ENCODE data around the gene PPIH. TPM values are rescaled to one million over a fixed set of nuclear protein-coding genes. Genes with fewer than 3 reads are reported as not detected.
A peak's percentile ranks its signal among the peaks of the same experiment; 100 is the strongest.

The PPIH gene
- total RNA-seq, 3 donors from 2014 or later (not counting 1 experiment from before 2014, with no cell fraction given) = 41.2 to 50.3 (median 43.1) TPM

DNA sequence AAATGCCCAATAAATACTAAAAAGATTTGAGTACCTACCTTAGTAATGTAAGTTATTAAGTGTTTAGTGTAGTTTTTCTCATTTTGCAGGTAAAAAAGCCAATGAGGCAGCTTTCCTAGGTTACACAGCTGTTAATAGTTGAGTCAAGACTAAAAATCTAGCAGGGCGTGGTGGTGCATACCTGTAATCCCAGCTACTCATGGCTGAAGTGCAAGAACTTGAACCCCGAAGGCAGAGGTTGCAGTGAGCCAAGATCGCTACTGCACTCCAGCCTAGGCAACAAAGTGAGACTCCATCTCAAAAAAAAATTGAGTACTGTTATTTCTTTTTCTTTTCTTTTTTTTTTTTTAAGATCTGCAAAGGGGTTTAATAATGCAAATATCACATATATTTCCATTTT lies 31.7 kb downstream of the PPIH start:
- intact Hi-C loops (cut with micrococcal nuclease) = no loop called here
- H3K36me3 ChIP-seq (ENCODE audit: control insufficient read depth, insufficient read depth, low read length) = peaks cover 16% of the 10 kb centered on the region
- peaks cover 3% of the 10 kb centered on the region for H3K4me1 ChIP-seq (ENCODE audit: control insufficient read depth, insufficient read depth, low read length)
- no peak overlapping the region for H3K4me3 Mint-ChIP-seq
- 76% methylated on average over 3 of the region's 3 CpGs for WGBS (ENCODE audit: insufficient coverage)
- peaks cover 73 to 78% of the 10 kb centered on the region in 2 donors for H3K4me1 Mint-ChIP-seq
- H3K36me3 Mint-ChIP-seq = no peaks in the 10 kb centered on the region
- no peaks in the 10 kb centered on the region for H3K9me3 ChIP-seq (ENCODE audit: control insufficient read depth, insufficient read depth, low read length)
- no peaks in the 10 kb centered on the region for H3K9me3 Mint-ChIP-seq
- TF ChIP-seq, protein P1, sequence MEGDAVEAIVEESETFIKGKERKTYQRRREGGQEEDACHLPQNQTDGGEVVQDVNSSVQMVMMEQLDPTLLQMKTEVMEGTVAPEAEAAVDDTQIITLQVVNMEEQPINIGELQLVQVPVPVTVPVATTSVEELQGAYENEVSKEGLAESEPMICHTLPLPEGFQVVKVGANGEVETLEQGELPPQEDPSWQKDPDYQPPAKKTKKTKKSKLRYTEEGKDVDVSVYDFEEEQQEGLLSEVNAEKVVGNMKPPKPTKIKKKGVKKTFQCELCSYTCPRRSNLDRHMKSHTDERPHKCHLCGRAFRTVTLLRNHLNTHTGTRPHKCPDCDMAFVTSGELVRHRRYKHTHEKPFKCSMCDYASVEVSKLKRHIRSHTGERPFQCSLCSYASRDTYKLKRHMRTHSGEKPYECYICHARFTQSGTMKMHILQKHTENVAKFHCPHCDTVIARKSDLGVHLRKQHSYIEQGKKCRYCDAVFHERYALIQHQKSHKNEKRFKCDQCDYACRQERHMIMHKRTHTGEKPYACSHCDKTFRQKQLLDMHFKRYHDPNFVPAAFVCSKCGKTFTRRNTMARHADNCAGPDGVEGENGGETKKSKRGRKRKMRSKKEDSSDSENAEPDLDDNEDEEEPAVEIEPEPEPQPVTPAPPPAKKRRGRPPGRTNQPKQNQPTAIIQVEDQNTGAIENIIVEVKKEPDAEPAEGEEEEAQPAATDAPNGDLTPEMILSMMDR (IDR thresholded peaks at IDR 0.05) = no peak
- H3K4me3 ChIP-seq (ENCODE audit: low read length) = no peak overlapping the region
- no peaks in the 10 kb centered on the region for H3K27me3 Mint-ChIP-seq (ENCODE audit: low read depth in 2 of 2)
- no peaks in the 10 kb centered on the region for H3K27me3 ChIP-seq (ENCODE audit: control insufficient read depth, insufficient read depth, low read length)
- no peak overlapping the region for H3K27ac ChIP-seq (ENCODE audit: low read length)
- no peak for DNase-seq
- no peak overlapping the region for H3K27ac Mint-ChIP-seq
- no peak for ATAC-seq

DNA sequence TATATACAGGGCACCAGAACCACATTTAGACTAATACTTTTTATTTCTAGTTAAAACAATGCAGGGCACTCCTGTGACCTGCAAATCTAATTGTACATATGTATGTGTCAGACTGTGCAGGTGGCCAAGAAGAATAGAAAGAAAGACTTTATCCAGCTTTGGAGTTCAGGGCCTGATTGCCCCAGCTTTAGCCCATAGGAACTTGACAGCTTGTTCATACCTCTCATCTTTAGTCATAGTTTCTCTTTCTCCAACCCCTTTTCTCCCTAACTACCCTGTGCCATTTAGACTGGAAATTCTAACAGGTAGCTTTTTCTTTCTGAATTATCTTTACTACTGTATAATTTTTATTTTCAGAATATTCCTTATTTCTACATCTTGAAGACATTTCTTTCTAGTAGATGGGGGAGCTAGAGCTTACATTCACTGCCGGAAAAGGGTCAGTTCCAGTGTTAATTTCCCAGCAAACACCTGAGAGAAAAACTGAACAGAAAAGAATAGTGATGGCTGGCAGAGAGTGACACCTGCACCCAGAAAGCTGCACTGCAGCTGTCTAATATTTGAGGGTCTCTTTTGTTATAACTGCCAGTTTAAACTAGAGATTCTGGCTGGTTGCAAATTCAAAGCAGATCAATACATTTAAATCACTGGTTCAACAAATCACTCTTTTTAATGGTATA lies 32.4 kb downstream of the PPIH start:
- Mint-ChIP-seq H3K27me3 (ENCODE audit: low read depth in 2 of 2) (no peaks in the 10 kb centered on the region), H3K36me3 (no peaks in the 10 kb centered on the region), H3K4me1 (peaks cover 73 to 78% of the 10 kb centered on the region in 2 donors), H3K27ac (no peak overlapping the region), H3K9me3 (no peaks in the 10 kb centered on the region), H3K4me3 (no peak overlapping the region)
- H3K27me3 ChIP-seq (ENCODE audit: control insufficient read depth, insufficient read depth, low read length) = no peaks in the 10 kb centered on the region
- TF ChIP-seq, protein P1 (IDR thresholded peaks at IDR 0.05) = no peak
- no peak overlapping the region for H3K4me3 ChIP-seq (ENCODE audit: low read length)
- H3K27ac ChIP-seq (ENCODE audit: low read length) = no peak overlapping the region
- peaks cover 17% of the 10 kb centered on the region for H3K36me3 ChIP-seq (ENCODE audit: control insufficient read depth, insufficient read depth, low read length)
- ATAC-seq (peak in 1 of 3 donors; percentile 7), DNase-seq (peak in 1 of 2 donors; percentile 22)
- intact Hi-C loops (cut with micrococcal nuclease) = no loop called here
- peaks cover 3% of the 10 kb centered on the region for H3K4me1 ChIP-seq (ENCODE audit: control insufficient read depth, insufficient read depth, low read length)
- WGBS (ENCODE audit: insufficient coverage) = 94% methylated on average over 1 of the region's 1 CpG
- H3K9me3 ChIP-seq (ENCODE audit: control insufficient read depth, insufficient read depth, low read length) = no peaks in the 10 kb centered on the region

DNA sequence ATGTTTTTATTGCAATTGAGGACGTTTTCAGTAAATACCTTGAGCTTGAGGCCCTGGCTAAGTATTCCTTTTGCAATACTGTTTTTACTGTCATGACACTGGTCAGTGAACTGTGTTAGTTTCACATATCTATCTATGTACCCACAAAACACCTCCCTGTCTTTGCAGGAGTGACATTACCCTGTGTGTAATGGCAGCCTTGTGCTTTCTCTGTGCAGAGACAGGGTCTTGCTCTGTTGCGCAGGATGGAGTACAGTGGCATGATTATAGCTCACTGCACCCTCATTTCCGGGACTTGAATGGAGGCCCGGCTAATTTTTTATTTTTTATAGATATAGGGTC lies 32.9 kb downstream of the PPIH start:
- DNase-seq = no peak
- H3K36me3 ChIP-seq (ENCODE audit: control insufficient read depth, insufficient read depth, low read length) = peaks cover 18% of the 10 kb centered on the region
- Mint-ChIP-seq H3K27ac (no peak overlapping the region), H3K36me3 (peaks cover 5% of the 10 kb centered on the region), H3K27me3 (ENCODE audit: low read depth in 2 of 2) (no peaks in the 10 kb centered on the region), H3K9me3 (no peaks in the 10 kb centered on the region), H3K4me3 (no peak overlapping the region), H3K4me1 (peaks cover 75 to 83% of the 10 kb centered on the region in 2 donors)
- ATAC-seq = peak in 2 of 3 donors; percentile 31 to 38
- H3K9me3 ChIP-seq (ENCODE audit: control insufficient read depth, insufficient read depth, low read length) = no peaks in the 10 kb centered on the region
- no peak overlapping the region for H3K4me3 ChIP-seq (ENCODE audit: low read length)
- H3K27me3 ChIP-seq (ENCODE audit: control insufficient read depth, insufficient read depth, low read length) = no peaks in the 10 kb centered on the region
- H3K27ac ChIP-seq (ENCODE audit: low read length) = no peak overlapping the region
- intact Hi-C loops (cut with micrococcal nuclease) = no loop called here
- TF ChIP-seq, protein P1 (IDR thresholded peaks at IDR 0.05) = no peak
- 92% methylated on average over 4 of the region's 4 CpGs for WGBS (ENCODE audit: insufficient coverage)
- H3K4me1 ChIP-seq (ENCODE audit: control insufficient read depth, insufficient read depth, low read length) = peaks cover 3% of the 10 kb centered on the region

DNA sequence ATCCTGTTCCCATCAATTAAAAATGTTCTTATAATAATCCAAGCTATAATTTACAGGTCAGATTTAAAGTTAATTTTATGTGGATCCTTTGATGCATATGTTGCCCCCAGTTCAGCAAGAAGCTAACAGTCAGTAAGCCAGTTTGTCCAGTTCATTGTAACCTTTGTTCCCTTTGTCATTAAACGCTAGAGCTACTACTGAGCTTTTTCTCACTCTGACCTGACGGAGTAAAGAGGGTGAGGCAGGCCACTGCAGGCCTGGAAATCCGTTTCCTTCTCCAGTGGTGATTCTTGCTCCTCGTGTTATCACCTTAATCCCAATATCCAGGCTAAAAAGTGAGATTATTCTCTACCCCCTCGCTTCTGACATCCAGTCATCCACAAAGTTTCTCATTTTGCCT lies 34.2 kb downstream of the PPIH start:
- Mint-ChIP-seq H3K4me3 (no peak overlapping the region), H3K4me1 (peaks cover 67 to 79% of the 10 kb centered on the region in 2 donors), H3K27ac (peak overlapping the region in 1 of 2 donors; percentile 34), H3K36me3 (peaks cover 11% of the 10 kb centered on the region), H3K9me3 (no peaks in the 10 kb centered on the region), H3K27me3 (ENCODE audit: low read depth in 2 of 2) (no peaks in the 10 kb centered on the region)
- Histone ChIP-seq H3K4me3 (ENCODE audit: low read length) (no peak overlapping the region), H3K36me3 (ENCODE audit: control insufficient read depth, insufficient read depth, low read length) (peaks cover 30% of the 10 kb centered on the region), H3K9me3 (ENCODE audit: control insufficient read depth, insufficient read depth, low read length) (no peaks in the 10 kb centered on the region), H3K27me3 (ENCODE audit: control insufficient read depth, insufficient read depth, low read length) (no peaks in the 10 kb centered on the region), H3K4me1 (ENCODE audit: control insufficient read depth, insufficient read depth, low read length) (peaks cover 3% of the 10 kb centered on the region), H3K27ac (ENCODE audit: low read length) (no peak overlapping the region)
- 70% methylated on average over 5 of the region's 5 CpGs for WGBS (ENCODE audit: insufficient coverage)
- intact Hi-C loops (cut with micrococcal nuclease) = no loop called here
- ATAC-seq (no peak), DNase-seq (no peak)
- TF ChIP-seq, protein P1 (IDR thresholded peaks at IDR 0.05) = no peak

Data from natural killer cell (primary cell).